Measurements from ENCODE around the gene PLA2G4D. TPM values are rescaled to one million over a fixed set of nuclear protein-coding genes. Genes with fewer than 3 reads are reported as not detected.

Gene PLA2G4D
- polyA plus RNA-seq, 2 donors, result 1.0 to 4.5 TPM

GRCh38 chr15:42085721-42086120, 8.6 kb downstream of the PLA2G4D start:
- Histone ChIP-seq H3K9me3 (ENCODE audit: control insufficient read depth in 2 of 2, insufficient read depth in 1 of 2, low read depth in 1 of 2, low read length in 1 of 2) (no peaks in the 10 kb centered on the region), H3K4me1 (ENCODE audit: control insufficient read depth in 2 of 2, insufficient read depth in 2 of 2, low read length in 1 of 2) (peaks cover 0 to 7% of the 10 kb centered on the region in 2 donors), H3K4me3 (ENCODE audit: low read depth in 1 of 2, low read length in 2 of 2) (no peak overlapping the region), H3K27ac (ENCODE audit: low read depth in 2 of 2, low read length in 1 of 2) (no peak overlapping the region), H3K36me3 (ENCODE audit: control insufficient read depth in 2 of 2, insufficient read depth in 2 of 2, low read length in 1 of 2) (no peaks in the 10 kb centered on the region), H3K27me3 (ENCODE audit: control insufficient read depth in 1 of 2, insufficient read depth in 2 of 2, low read length in 2 of 2) (no peaks in the 10 kb centered on the region)
- WGBS, 2 donors, result 92 to 94% methylated on average over 3 of the region's 3 CpGs

- peaks cover 0 to 7% of the 10 kb centered on the region in 2 donors for H3K4me1 ChIP-seq (ENCODE audit: control insufficient read depth in 2 of 2, insufficient read depth in 2 of 2, low read length in 1 of 2)
- peak overlapping the region in 1 of 2 donors; percentile 82 for H3K27ac ChIP-seq (ENCODE audit: low read depth in 2 of 2, low read length in 1 of 2)
- H3K27me3 ChIP-seq (ENCODE audit: control insufficient read depth in 1 of 2, insufficient read depth in 2 of 2, low read length in 2 of 2), result no peaks in the 10 kb centered on the region
- H3K9me3 ChIP-seq (ENCODE audit: control insufficient read depth in 2 of 2, insufficient read depth in 1 of 2, low read depth in 1 of 2, low read length in 1 of 2), result no peaks in the 10 kb centered on the region
- no peak overlapping the region for H3K4me3 ChIP-seq (ENCODE audit: low read depth in 1 of 2, low read length in 2 of 2)
- H3K36me3 ChIP-seq (ENCODE audit: control insufficient read depth in 2 of 2, insufficient read depth in 2 of 2, low read length in 1 of 2), result no peaks in the 10 kb centered on the region
- WGBS, 2 donors, result 59 to 62% methylated on average over 5 of the region's 5 CpGs
These were observed 9.1 kb downstream of the PLA2G4D start for GRCh38 chr15:42085236-42085605.

- H3K27me3 ChIP-seq (ENCODE audit: control insufficient read depth in 1 of 2, insufficient read depth in 2 of 2, low read length in 2 of 2), result no peaks in the 10 kb centered on the region
- H3K27ac ChIP-seq (ENCODE audit: low read depth in 2 of 2, low read length in 1 of 2), result peak overlapping the region; percentile 30 to 82
- H3K36me3 ChIP-seq (ENCODE audit: control insufficient read depth in 2 of 2, insufficient read depth in 2 of 2, low read length in 1 of 2), result no peaks in the 10 kb centered on the region
- no peaks in the 10 kb centered on the region for H3K9me3 ChIP-seq (ENCODE audit: control insufficient read depth in 2 of 2, insufficient read depth in 1 of 2, low read depth in 1 of 2, low read length in 1 of 2)
- peaks cover 0 to 7% of the 10 kb centered on the region in 2 donors for H3K4me1 ChIP-seq (ENCODE audit: control insufficient read depth in 2 of 2, insufficient read depth in 2 of 2, low read length in 1 of 2)
- WGBS, 2 donors, result 22% methylated on average over 29 of the region's 29 CpGs
- H3K4me3 ChIP-seq (ENCODE audit: low read depth in 1 of 2, low read length in 2 of 2), result no peak overlapping the region
These were observed 9.7 kb downstream of the PLA2G4D start for GRCh38 chr15:42084465-42085235.

- no peaks in the 10 kb centered on the region for H3K27me3 ChIP-seq (ENCODE audit: control insufficient read depth in 1 of 2, insufficient read depth in 2 of 2, low read length in 2 of 2)
- no peaks in the 10 kb centered on the region for H3K36me3 ChIP-seq (ENCODE audit: control insufficient read depth in 2 of 2, insufficient read depth in 2 of 2, low read length in 1 of 2)
- no peaks in the 10 kb centered on the region for H3K9me3 ChIP-seq (ENCODE audit: control insufficient read depth in 2 of 2, insufficient read depth in 1 of 2, low read depth in 1 of 2, low read length in 1 of 2)
- no peak overlapping the region for H3K4me3 ChIP-seq (ENCODE audit: low read depth in 1 of 2, low read length in 2 of 2)
- peaks cover 0 to 7% of the 10 kb centered on the region in 2 donors for H3K4me1 ChIP-seq (ENCODE audit: control insufficient read depth in 2 of 2, insufficient read depth in 2 of 2, low read length in 1 of 2)
- 86 to 88% methylated on average over 13 of the region's 13 CpGs for WGBS, 2 donors
- peak overlapping the region in 1 of 2 donors; percentile 51 for H3K27ac ChIP-seq (ENCODE audit: low read depth in 2 of 2, low read length in 1 of 2)
These were observed 10.4 kb downstream of the PLA2G4D start for GRCh38 chr15:42083916-42084315.

- Histone ChIP-seq H3K27ac (ENCODE audit: low read depth in 2 of 2, low read length in 1 of 2) (no peak overlapping the region), H3K27me3 (ENCODE audit: control insufficient read depth in 1 of 2, insufficient read depth in 2 of 2, low read length in 2 of 2) (no peaks in the 10 kb centered on the region), H3K4me3 (ENCODE audit: low read depth in 1 of 2, low read length in 2 of 2) (no peak overlapping the region), H3K36me3 (ENCODE audit: control insufficient read depth in 2 of 2, insufficient read depth in 2 of 2, low read length in 1 of 2) (no peaks in the 10 kb centered on the region), H3K4me1 (ENCODE audit: control insufficient read depth in 2 of 2, insufficient read depth in 2 of 2, low read length in 1 of 2) (peaks cover 0 to 7% of the 10 kb centered on the region in 2 donors), H3K9me3 (ENCODE audit: control insufficient read depth in 2 of 2, insufficient read depth in 1 of 2, low read depth in 1 of 2, low read length in 1 of 2) (no peaks in the 10 kb centered on the region)
- 94 to 96% methylated on average over 3 of the region's 3 CpGs for WGBS, 2 donors
These were observed 10.8 kb downstream of the PLA2G4D start for GRCh38 chr15:42083605-42083908.

- 87% methylated on average over 17 of the region's 17 CpGs for WGBS, 2 donors
- Histone ChIP-seq H3K9me3 (ENCODE audit: control insufficient read depth in 2 of 2, insufficient read depth in 1 of 2, low read depth in 1 of 2, low read length in 1 of 2) (no peaks in the 10 kb centered on the region), H3K4me1 (ENCODE audit: control insufficient read depth in 2 of 2, insufficient read depth in 2 of 2, low read length in 1 of 2) (peaks cover 0 to 7% of the 10 kb centered on the region in 2 donors), H3K4me3 (ENCODE audit: low read depth in 1 of 2, low read length in 2 of 2) (no peak overlapping the region), H3K27ac (ENCODE audit: low read depth in 2 of 2, low read length in 1 of 2) (no peak overlapping the region), H3K36me3 (ENCODE audit: control insufficient read depth in 2 of 2, insufficient read depth in 2 of 2, low read length in 1 of 2) (no peaks in the 10 kb centered on the region), H3K27me3 (ENCODE audit: control insufficient read depth in 1 of 2, insufficient read depth in 2 of 2, low read length in 2 of 2) (no peaks in the 10 kb centered on the region)
These were observed 11.3 kb downstream of the PLA2G4D start for GRCh38 chr15:42082823-42083604.

- no peaks in the 10 kb centered on the region for H3K36me3 ChIP-seq (ENCODE audit: control insufficient read depth in 2 of 2, insufficient read depth in 2 of 2, low read length in 1 of 2)
- no peaks in the 10 kb centered on the region for H3K27me3 ChIP-seq (ENCODE audit: control insufficient read depth in 1 of 2, insufficient read depth in 2 of 2, low read length in 2 of 2)
- peaks cover 0 to 7% of the 10 kb centered on the region in 2 donors for H3K4me1 ChIP-seq (ENCODE audit: control insufficient read depth in 2 of 2, insufficient read depth in 2 of 2, low read length in 1 of 2)
- no peaks in the 10 kb centered on the region for H3K9me3 ChIP-seq (ENCODE audit: control insufficient read depth in 2 of 2, insufficient read depth in 1 of 2, low read depth in 1 of 2, low read length in 1 of 2)
- no peak overlapping the region for H3K4me3 ChIP-seq (ENCODE audit: low read depth in 1 of 2, low read length in 2 of 2)
- no peak overlapping the region for H3K27ac ChIP-seq (ENCODE audit: low read depth in 2 of 2, low read length in 1 of 2)
- 86% methylated on average over 1 of the region's 1 CpG for whole genome bisulfite sequencing, 2 donors
These were observed 12.2 kb downstream of the PLA2G4D start for GRCh38 chr15:42082141-42082540.

- H3K9me3 ChIP-seq (ENCODE audit: control insufficient read depth in 2 of 2, insufficient read depth in 1 of 2, low read depth in 1 of 2, low read length in 1 of 2), result no peaks in the 10 kb centered on the region
- WGBS, 2 donors, result 81 to 84% methylated on average over 11 of the region's 11 CpGs
These were observed 13.2 kb downstream of the PLA2G4D start for GRCh38 chr15:42080919-42081830.

GRCh38 chr15:42080186-42080918, 14.0 kb downstream of the PLA2G4D start:
- Histone ChIP-seq H3K27ac (ENCODE audit: low read depth in 2 of 2, low read length in 1 of 2) (no peak overlapping the region), H3K4me1 (ENCODE audit: control insufficient read depth in 2 of 2, insufficient read depth in 2 of 2, low read length in 1 of 2) (peaks cover 0 to 7% of the 10 kb centered on the region in 2 donors), H3K4me3 (ENCODE audit: low read depth in 1 of 2, low read length in 2 of 2) (no peak overlapping the region), H3K27me3 (ENCODE audit: control insufficient read depth in 1 of 2, insufficient read depth in 2 of 2, low read length in 2 of 2) (no peaks in the 10 kb centered on the region), H3K36me3 (ENCODE audit: control insufficient read depth in 2 of 2, insufficient read depth in 2 of 2, low read length in 1 of 2) (no peaks in the 10 kb centered on the region), H3K9me3 (ENCODE audit: control insufficient read depth in 2 of 2, insufficient read depth in 1 of 2, low read depth in 1 of 2, low read length in 1 of 2) (no peaks in the 10 kb centered on the region)
- 40 to 44% methylated on average over 18 of the region's 18 CpGs for WGBS, 2 donors

More at GRCh38 chr15:42080919-42081830, 13.2 kb downstream of the PLA2G4D start:
- H3K27me3 ChIP-seq (ENCODE audit: control insufficient read depth in 1 of 2, insufficient read depth in 2 of 2, low read length in 2 of 2), result no peaks in the 10 kb centered on the region
- no peak overlapping the region for H3K4me3 ChIP-seq (ENCODE audit: low read depth in 1 of 2, low read length in 2 of 2)
- no peaks in the 10 kb centered on the region for H3K36me3 ChIP-seq (ENCODE audit: control insufficient read depth in 2 of 2, insufficient read depth in 2 of 2, low read length in 1 of 2)
- H3K4me1 ChIP-seq (ENCODE audit: control insufficient read depth in 2 of 2, insufficient read depth in 2 of 2, low read length in 1 of 2), result peaks cover 0 to 7% of the 10 kb centered on the region in 2 donors
- H3K27ac ChIP-seq (ENCODE audit: low read depth in 2 of 2, low read length in 1 of 2), result no peak overlapping the region
